Measurements from ENCODE around the gene MYO7B. TPM values are rescaled to one million over a fixed set of nuclear protein-coding genes. Genes with fewer than 3 reads are reported as not detected.

MYO7B gene
- total RNA-seq, 1 donor from 2014 or later, result 1.7 TPM

GRCh38 chr2:127661949-127662510 lies 126.5 kb downstream of the MYO7B start:
- Mint-ChIP-seq H3K4me1 (ENCODE audit: unreplicated experiment) (peaks cover 5% of the 10 kb centered on the region), H3K36me3 (no peaks in the 10 kb centered on the region), H3K27ac (no peak overlapping the region), H3K27me3 (peaks cover 43% of the 10 kb centered on the region), H3K9me3 (no peaks in the 10 kb centered on the region), H3K4me3 (no peak overlapping the region)
- no peak for DNase-seq (ENCODE audit: extremely low spot score, unreplicated experiment)
- TF ChIP-seq CTCF (conservative IDR thresholded peaks at IDR 0.05), result no peak

- Mint-ChIP-seq H3K36me3 (no peaks in the 10 kb centered on the region), H3K9me3 (no peaks in the 10 kb centered on the region), H3K27me3 (peaks cover 50% of the 10 kb centered on the region), H3K27ac (no peak overlapping the region), H3K4me3 (no peak overlapping the region), H3K4me1 (ENCODE audit: unreplicated experiment) (peaks cover 5% of the 10 kb centered on the region)
- no peak for TF ChIP-seq CTCF (conservative IDR thresholded peaks at IDR 0.05)
- no peak for DNase-seq (ENCODE audit: extremely low spot score, unreplicated experiment)
Observed at GRCh38 chr2:127662937-127663565, 127.6 kb downstream of the MYO7B start.

GRCh38 chr2:127663566-127664064 lies 128.1 kb downstream of the MYO7B start:
- no peaks in the 10 kb centered on the region for H3K9me3 Mint-ChIP-seq
- H3K27me3 Mint-ChIP-seq, result peaks cover 50% of the 10 kb centered on the region
- peak overlapping the region; percentile 39 for H3K4me3 Mint-ChIP-seq
- no peak for DNase-seq (ENCODE audit: extremely low spot score, unreplicated experiment)
- peaks cover 5% of the 10 kb centered on the region for H3K4me1 Mint-ChIP-seq (ENCODE audit: unreplicated experiment)
- no peaks in the 10 kb centered on the region for H3K36me3 Mint-ChIP-seq
- H3K27ac Mint-ChIP-seq, result no peak overlapping the region
- no peak for TF ChIP-seq CTCF (conservative IDR thresholded peaks at IDR 0.05)

- TF ChIP-seq CTCF (conservative IDR thresholded peaks at IDR 0.05), result no peak
- Mint-ChIP-seq H3K4me3 (peak overlapping the region; percentile 55), H3K27me3 (peaks cover 54% of the 10 kb centered on the region), H3K4me1 (ENCODE audit: unreplicated experiment) (peaks cover 5% of the 10 kb centered on the region), H3K36me3 (no peaks in the 10 kb centered on the region), H3K9me3 (no peaks in the 10 kb centered on the region), H3K27ac (no peak overlapping the region)
- no peak for DNase-seq (ENCODE audit: extremely low spot score, unreplicated experiment)
Observed at GRCh38 chr2:127664065-127664894, 128.8 kb downstream of the MYO7B start.

- H3K27ac Mint-ChIP-seq, result no peak overlapping the region
- no peak overlapping the region for H3K4me3 Mint-ChIP-seq
- peaks cover 5% of the 10 kb centered on the region for H3K4me1 Mint-ChIP-seq (ENCODE audit: unreplicated experiment)
- TF ChIP-seq CTCF (conservative IDR thresholded peaks at IDR 0.05), result no peak
- H3K27me3 Mint-ChIP-seq, result peaks cover 57% of the 10 kb centered on the region
- no peaks in the 10 kb centered on the region for H3K9me3 Mint-ChIP-seq
- no peak for DNase-seq (ENCODE audit: extremely low spot score, unreplicated experiment)
- H3K36me3 Mint-ChIP-seq, result no peaks in the 10 kb centered on the region
Observed at GRCh38 chr2:127664895-127665225, 129.4 kb downstream of the MYO7B start.
